HG02588 (cell line): ENCODE results near the gene PLXNB2.

Experiments
- ATAC-seq: cut with Tn5 transposase; IDR thresholded peaks from one replicate; pipeline ENCODE4 v1.9.1; 2021; ENCODE audit warnings: mild to moderate bottlenecking, moderate library complexity; ENCODE audit not compliant: unreplicated experiment

PLXNB2 gene

GRCh38 chr22:50253046-50253915, 54.2 kb downstream of the PLXNB2 start:
- no peak for ATAC-seq

DNA sequence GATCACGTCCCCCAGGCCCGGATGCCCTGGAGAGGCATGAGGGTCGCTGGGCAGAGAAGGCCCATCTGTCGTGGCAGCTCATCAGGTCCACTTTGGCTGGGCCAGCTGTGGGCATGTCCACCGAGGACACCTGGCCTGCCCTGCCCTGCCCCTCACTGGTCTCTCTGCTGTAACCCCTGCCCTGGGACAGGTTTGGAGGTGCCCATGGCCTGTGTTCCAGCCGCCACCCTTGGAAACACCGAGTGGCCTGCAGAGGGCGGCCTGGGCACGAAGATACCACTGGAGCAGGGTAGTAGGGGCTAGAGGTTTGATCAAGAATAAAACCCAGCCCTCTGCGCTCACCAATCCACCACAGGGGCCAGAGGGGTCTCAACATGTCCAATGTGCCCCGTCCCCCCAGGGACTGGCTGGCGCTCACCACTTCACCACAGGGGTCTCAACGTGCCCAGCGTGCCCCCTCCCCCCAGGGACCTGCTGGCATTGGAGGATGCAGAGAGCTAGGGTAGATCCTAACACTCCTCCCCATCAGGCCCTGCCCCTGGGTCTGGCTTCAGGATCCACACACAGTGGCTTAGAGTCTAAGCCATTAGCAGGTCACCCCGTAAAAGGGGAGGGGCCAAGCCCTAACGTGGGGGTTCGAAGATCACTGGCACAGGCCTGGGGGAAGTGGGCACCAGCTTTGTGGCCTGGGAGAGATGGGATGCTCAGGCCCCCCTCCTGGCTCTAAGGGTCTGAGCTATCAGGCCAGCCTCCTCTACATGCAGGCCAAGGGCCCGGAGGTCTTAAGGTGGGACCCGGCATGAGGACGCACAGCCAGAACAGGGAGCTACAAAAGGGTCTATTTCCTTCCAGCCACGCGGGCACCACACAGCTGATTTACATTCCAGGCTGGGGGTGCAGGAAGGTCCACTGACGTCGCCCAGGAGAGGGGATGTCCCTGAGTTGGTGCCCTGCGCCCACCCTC, 55.1 kb downstream of the PLXNB2 start:
- no peak for ATAC-seq

GRCh38 chr22:50251477-50252081, 55.9 kb downstream of the PLXNB2 start:
- ATAC-seq, result no peak

DNA sequence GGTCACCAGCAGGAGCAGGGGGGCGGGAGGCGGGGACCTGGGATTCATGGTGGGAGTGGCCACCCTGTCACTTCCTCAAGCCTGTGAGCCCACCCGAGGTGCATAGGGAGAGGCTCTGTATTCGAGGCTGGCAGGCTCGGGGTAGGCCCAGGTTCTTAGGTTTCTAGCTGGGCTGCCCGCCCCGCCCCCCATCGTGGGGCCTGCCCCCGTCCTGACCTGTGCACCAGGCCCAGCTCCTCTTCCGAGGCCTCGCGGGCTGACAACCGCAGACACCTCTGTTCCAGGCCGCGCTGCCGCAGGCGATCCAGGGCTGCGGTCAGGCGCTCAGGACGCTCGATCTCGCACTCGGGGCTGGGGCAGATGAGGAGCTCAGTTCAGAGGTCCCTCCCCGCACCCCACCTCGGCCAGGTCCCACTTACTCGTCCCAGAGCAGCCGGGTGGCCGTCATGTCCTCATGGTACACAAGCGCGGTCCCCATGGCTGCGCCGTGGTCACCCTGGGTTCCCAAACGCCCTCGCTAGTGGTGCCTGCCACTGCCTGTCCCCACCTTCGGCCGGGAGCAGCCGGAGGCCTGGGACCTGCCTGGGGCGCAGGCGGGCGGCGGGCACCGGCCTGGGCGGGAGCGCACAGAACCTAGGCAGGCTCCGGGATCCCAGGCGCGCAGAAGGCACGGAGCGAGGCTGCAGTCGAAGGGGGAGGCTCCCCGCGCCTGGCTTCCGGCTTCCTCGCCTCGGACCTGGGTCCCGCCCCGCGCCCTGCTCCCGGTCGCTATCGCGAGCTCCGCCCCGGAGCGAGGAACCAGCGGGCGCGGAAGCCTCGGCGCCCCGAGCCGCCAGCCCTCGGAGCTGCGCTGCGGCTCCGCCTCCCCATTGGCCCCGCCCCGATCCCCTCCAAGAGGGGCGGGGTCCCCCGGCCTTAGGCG, 56.6 kb downstream of the PLXNB2 start, which contains the start of gene HDAC10:
Gene HDAC10, minus strand, starts transcription at position 711 of the 922 bp plus-strand sequence. Its CDS starts 233 bp downstream, at position 478.
- peak; percentile 49 for ATAC-seq

DNA sequence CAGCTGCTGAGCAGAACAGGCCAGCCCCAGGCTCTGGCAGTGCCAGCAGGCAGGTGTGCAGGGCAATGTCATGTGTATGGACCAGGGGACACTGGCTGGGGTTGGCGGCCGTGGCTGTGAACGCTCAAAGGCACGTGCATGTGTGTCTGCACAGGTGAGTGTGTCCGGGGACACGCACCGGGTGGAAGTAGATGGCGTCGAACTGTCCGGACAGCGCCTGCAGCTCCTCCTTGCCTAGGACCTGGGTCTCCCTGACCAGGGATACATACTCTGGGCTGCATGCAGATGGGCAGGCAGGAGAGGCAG, 57.2 kb downstream of the PLXNB2 start:
- no peak for ATAC-seq

DNA sequence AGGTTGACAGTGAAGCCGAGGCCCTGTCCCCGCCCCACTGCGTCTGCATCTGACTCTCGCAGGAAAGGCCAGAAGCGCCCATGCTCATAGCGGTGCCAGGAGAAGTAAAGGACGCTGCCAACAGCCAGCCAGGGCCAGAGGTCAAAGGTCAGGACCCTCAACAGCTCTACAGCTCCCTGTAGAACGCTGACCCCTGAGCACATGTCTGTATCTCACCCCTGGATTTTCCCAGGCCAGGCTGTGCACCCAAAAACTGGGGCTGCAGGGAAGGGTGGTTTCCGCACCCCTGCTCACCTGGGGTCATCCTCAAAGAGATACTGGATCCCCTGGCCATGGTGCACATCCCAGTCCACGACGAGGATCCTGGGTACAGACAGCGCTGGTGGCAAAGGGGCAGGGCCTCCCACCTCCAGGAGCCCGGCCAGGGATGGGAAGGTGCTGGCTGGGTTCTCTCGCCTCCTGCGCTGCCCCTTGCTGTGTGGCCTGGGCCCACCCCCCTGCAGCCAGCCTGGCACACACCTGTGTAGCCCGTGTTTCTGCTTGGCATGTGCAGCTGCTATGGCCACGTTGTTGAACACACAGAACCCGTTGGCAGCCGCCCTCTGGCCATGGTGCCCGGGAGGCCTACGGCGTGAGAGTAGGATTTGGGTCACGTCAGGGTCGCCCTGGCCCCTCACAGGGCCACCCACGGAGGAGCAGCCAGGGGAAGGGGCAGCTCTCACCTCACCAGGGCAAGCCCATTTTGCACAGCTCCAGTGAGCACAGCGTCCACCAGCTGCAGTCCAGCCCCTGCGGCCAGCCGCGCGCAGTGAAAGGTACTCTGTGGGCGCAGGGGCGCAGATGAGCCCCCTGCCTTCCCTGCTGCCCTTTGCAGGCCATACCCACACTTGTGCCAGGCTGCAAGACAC, 57.9 kb downstream of the PLXNB2 start:
- no peak for ATAC-seq

DNA sequence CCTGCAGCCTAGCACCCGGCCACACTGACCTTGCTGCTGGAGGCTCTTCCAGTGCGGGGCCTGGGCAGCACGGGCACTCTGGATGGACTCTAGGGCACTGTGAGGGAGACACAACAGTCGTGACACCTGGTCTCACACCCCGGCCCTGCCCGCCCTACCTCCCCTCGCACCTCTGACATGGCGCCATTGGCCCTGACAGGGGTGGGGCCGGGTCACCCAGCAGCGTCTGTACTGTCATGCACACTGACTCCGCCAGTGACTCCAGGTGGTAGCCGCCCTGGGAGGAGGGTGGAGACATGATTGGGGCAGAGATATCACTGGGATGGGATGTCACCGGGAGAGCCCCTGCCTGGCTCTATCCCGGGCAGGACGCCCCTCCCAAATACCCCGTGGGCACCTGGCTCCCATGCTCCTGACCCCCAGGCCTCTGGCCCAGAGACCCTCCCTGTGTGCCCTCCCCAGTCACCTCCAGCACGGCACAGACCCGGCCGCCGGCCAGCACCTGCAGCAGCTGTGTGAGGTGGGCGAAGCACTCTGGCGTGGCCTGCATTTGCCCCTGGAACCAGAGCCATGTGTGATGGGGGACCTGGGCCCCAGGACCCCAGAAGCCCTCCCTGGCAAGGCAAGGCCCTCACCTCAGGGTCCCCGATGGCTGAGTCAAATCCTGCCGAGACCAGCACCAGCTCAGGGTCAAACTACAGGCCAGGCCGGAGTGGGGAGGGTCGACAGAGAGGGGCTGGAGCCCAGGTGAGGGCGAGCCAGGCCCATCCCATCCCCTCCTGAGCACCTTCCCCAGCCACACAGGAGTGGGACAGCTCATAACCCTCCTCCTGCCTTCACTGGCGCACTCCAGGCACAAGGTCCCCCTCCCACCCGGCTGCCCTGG, 59.0 kb downstream of the PLXNB2 start:
- ATAC-seq, result no peak

DNA sequence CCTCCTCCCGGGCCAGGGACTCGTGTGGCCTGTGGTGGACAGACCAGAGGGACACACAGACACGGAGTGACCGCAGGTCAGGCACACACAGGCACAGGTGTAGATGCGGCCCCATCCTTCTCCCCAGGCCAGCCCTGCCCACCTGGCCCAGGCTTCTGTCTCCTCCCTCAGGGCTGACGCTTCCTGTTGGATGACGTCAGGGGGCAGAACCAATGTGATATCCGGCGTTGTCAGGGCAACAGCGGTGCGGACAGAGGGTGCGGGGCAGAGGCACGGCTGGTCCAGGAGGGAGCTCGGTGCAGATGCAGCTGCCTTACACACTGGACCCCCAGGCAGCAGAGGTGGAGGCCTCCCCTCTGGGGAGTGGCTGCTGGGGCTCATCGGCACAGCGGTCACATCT, 59.7 kb downstream of the PLXNB2 start:
- ATAC-seq, result no peak

DNA sequence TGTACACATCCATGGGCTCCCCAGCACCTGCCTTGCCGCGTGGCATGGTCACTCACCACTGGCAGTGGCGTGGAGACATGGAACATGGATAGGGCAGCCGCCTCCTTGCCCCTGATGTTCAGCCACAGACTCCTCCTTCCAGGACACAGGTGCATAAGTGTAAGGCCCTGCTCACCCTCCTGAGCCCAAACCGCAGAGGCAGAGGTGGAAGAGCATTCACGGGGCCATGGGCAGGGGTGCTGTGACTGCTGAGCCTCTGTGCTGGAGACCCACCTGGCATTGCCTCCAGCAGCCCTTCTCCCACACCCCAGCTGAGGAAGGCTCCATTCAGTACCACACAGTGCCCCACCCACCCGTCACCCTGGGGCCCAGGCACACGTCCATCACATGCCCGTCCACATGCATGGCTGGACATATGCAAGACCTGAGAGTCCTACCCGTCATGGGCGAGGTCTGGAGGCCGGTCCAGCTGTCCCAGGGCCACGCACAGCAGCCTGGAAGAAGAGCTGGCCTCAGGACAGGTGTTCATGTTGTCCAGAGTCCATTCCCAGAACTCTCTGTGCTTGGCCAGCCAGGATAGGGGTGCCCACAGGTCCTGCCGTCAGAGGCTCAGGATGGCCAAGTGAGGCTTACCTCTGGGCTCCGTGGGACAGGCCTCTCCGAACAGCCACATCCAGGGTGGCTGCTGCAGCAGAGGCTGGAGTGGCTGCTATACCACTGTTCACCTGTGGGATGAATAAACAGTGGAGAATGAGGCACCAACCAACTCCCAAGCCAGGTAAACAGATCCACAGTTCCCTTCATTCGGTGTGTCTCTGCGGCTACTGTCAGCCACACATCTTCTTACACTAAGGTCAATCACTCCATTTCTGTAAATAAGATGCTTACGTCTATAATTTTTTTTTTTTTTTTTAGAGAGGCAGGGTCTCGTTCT, 60.9 kb downstream of the PLXNB2 start:
- no peak for ATAC-seq

DNA sequence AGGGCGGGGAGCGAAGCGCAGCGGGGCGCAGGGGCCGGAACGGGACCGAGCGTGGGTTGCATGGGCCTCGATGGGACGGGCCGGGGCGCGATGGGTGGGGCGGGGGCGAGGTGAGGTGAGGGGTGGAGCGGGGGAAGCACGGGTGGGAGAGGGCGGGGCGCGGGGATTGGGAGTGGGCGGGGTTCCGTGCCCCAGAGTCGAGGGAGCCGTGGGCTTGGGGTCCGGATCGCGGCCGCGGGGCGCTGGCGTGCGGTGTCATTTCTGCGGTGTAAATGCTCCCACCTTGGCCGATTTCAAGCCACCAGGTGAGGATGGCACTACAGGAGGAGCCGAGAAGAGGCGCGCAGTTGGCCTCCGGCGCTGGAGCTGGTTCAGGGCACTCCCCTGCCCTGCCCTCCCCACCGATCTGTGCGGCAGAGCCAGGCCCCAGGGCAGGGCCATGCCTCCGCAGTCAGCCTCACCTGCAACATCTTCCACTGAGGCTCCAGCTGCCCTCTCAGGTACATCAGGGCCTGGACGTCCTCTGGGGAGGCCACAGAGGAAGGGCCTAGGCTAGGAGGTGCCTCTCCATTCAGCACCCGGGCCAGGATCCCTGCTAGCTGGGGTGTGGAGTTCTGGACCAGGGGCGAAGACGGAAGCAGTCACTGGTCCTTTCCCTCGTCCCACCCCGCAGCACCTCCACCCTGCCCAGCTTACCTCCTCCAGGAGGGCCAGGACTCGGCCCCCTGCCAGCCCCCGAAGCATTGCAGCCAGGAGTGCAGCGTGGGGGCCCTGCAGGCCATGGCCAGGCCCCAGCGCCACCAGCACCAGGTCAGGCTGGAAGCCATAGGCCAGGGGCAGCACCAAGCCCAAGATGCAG, 62.0 kb downstream of the PLXNB2 start:
- ATAC-seq, result no peak

- peak; percentile 69 for ATAC-seq
Observed at GRCh38 chr22:50244420-50245213, 62.8 kb downstream of the PLXNB2 start, which contains the start of gene TUBGCP6. Gene TUBGCP6 (minus strand): TSS chr22:50245023. CDS start chr22:50244459, 564 bp downstream.

- ATAC-seq, result no peak
Observed at GRCh38 chr22:50243685-50244419, 63.6 kb downstream of the PLXNB2 start.

DNA sequence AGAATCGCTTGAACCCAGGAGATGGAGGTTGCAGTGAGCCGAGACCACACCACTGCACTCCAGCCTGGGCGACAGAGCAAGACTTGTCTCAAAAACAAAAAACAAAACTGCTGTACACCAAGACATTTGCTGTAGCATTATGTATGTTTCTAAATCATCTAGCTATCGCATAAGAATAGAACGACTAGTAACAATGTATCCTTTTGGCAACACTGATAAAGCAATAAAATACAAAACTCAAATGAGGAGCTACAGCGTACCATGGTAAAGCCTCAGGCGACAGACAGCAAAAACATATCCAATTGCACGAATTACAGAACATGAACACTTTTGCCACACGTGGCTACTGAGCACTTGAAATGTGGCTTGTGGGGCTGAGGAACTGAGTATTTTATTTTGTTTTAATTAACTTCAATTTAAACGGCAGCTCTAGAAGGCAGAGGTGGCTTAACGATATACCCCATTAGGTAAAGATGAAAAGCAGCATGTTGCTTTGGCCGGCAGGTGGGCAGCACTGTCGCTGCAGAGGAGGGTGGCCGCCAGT, 65.0 kb downstream of the PLXNB2 start:
- ATAC-seq, result no peak

DNA sequence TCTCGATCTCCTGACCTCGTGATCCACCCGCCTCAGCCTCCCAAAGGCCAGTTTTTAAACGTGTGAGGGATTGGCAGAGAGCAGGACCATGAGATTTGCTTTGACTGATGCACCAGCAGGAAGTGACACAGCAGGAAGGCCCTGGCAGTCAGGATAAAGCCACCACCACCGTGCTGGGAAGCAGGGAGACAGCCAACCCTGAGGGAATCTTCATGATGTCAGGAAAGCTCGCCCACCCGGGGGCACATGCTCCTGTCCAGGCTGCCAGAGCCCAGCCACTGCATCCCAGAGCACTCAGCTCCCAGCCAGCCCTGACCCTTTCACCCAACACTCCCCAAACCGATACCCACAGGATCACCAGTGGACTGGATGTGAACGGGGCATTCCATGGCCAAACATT, 68.7 kb downstream of the PLXNB2 start:
- ATAC-seq, result no peak
